DOHH2 (cell line): ENCODE measurements around the gene LY6G5B.

Experiments
- CTCF ChIP-seq: fragments of 200-600 bp; sonication (generic); IDR thresholded peaks from one replicate; pipeline ENCODE4 v1.5.1; 2014; ENCODE audit warnings: antibody characterized with exemption, mild to moderate bottlenecking, low read depth, low read length; ENCODE audit not compliant: poor library complexity, severe bottlenecking
- EZH2phosphoT487 ChIP-seq: fragments of 200-600 bp; sonication (generic); IDR thresholded peaks from 2 replicates; pipeline ENCODE4 v1.6.1; 2017; ENCODE audit warnings: borderline replicate concordance, mild to moderate bottlenecking, antibody characterized with exemption, low read length, moderate library complexity, mixed read lengths

GRCh38 chr6:31666337-31666965, 3.3 kb upstream of the LY6G5B start:
- TF ChIP-seq CTCF (no peak), EZH2phosphoT487 (no peak)
